KMS-11 (cell line): Measurements from ENCODE around the gene CMIP.

Source experiments
- H2AFZ ChIP-seq: fragments of 200-600 bp; sonication (generic); 2 replicates; pipeline ENCODE4 v1.6.1; 2016; ENCODE audit warnings: antibody characterized with exemption, mixed run types, low read depth
- H3K27ac ChIP-seq: fragments of 200-600 bp; sonication (generic); 2 replicates; pipeline ENCODE4 v1.6.1; 2016; ENCODE audit warnings: mild to moderate bottlenecking, mixed run types
- H3K27me3 ChIP-seq: fragments of 200-600 bp; sonication (generic); 2 replicates; pipeline ENCODE4 v1.6.1; 2017; ENCODE audit warnings: mild to moderate bottlenecking, low read depth, mixed run types, moderate library complexity; ENCODE audit not compliant: insufficient read depth
- H3K36me3 ChIP-seq: fragments of 200-600 bp; sonication (generic); 2 replicates; pipeline ENCODE4 v1.6.1; 2017; ENCODE audit warnings: mild to moderate bottlenecking, mixed run types; ENCODE audit not compliant: insufficient read depth
- H3K4me1 ChIP-seq: fragments of 200-600 bp; sonication (generic); 2 replicates; pipeline ENCODE4 v1.6.1; 2016; ENCODE audit warnings: mild to moderate bottlenecking, low read depth, mixed run types; ENCODE audit not compliant: poor library complexity, severe bottlenecking
- H3K4me2 ChIP-seq: fragments of 200-600 bp; sonication (generic); 2 replicates; pipeline ENCODE4 v1.7.0; 2016; ENCODE audit warnings: mild to moderate bottlenecking, mixed run types
- H3K4me3 ChIP-seq: fragments of 200-600 bp; sonication (generic); IDR thresholded peaks from 2 replicates; pipeline ENCODE4 v1.6.1; 2017; ENCODE audit warnings: low read depth, low read length, mixed read lengths; ENCODE audit not compliant: insufficient read depth
- H3K79me2 ChIP-seq: fragments of 200-600 bp; sonication (generic); 2 replicates; pipeline ENCODE4 v1.6.1; 2016; ENCODE audit warnings: low read depth, mixed run types; ENCODE audit not compliant: insufficient read depth
- H3K9ac ChIP-seq: fragments of 200-600 bp; sonication (generic); 2 replicates; pipeline ENCODE4 v1.6.1; 2016; ENCODE audit warnings: mild to moderate bottlenecking, mixed run types
- H4K20me1 ChIP-seq: fragments of 200-600 bp; sonication (generic); 2 replicates; pipeline ENCODE4 v1.6.1; 2016; ENCODE audit warnings: mild to moderate bottlenecking, mixed run types; ENCODE audit not compliant: insufficient read depth
- TF ChIP-seq, protein P1 (sequence below): fragments of 200-600 bp; sonication (generic); conservative IDR thresholded peaks from 2 replicates; pipeline ENCODE4 v1.6.1; 2017; ENCODE audit warnings: low read depth, mild to moderate bottlenecking, antibody characterized with exemption, low read length, moderate library complexity, mixed read lengths

Gene CMIP

GRCh38 chr16:81550432-81550808 is 105.8 kb downstream of the CMIP start:
- no peak overlapping the region for H3K27ac ChIP-seq
- TF ChIP-seq, protein P1, sequence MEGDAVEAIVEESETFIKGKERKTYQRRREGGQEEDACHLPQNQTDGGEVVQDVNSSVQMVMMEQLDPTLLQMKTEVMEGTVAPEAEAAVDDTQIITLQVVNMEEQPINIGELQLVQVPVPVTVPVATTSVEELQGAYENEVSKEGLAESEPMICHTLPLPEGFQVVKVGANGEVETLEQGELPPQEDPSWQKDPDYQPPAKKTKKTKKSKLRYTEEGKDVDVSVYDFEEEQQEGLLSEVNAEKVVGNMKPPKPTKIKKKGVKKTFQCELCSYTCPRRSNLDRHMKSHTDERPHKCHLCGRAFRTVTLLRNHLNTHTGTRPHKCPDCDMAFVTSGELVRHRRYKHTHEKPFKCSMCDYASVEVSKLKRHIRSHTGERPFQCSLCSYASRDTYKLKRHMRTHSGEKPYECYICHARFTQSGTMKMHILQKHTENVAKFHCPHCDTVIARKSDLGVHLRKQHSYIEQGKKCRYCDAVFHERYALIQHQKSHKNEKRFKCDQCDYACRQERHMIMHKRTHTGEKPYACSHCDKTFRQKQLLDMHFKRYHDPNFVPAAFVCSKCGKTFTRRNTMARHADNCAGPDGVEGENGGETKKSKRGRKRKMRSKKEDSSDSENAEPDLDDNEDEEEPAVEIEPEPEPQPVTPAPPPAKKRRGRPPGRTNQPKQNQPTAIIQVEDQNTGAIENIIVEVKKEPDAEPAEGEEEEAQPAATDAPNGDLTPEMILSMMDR = no peak
- no peak overlapping the region for H3K4me3 ChIP-seq
- H3K9ac ChIP-seq = no peak overlapping the region
- H3K4me2 ChIP-seq = no peak overlapping the region
- no peaks in the 10 kb centered on the region for H3K27me3 ChIP-seq
- no peaks in the 10 kb centered on the region for H3K36me3 ChIP-seq
- H3K4me1 ChIP-seq = peaks cover 11% of the 10 kb centered on the region
- H3K79me2 ChIP-seq = peaks cover 71% of the 10 kb centered on the region; the same call in 1 of the 2 replicates
- 0 out of 2 replicates have a peak, but pooled peaks cover 4% of the 10 kb centered on the region for H4K20me1 ChIP-seq
- H2AFZ ChIP-seq = no peak overlapping the region

GRCh38 chr16:81551151-81551808 is 106.7 kb downstream of the CMIP start:
- Histone ChIP-seq H3K9ac (no peak overlapping the region), H3K4me1 (peaks cover 11% of the 10 kb centered on the region), H3K36me3 (no peaks in the 10 kb centered on the region), H4K20me1 (0 out of 2 replicates have a peak, but pooled peaks cover 4% of the 10 kb centered on the region), H3K79me2 (peaks cover 67% of the 10 kb centered on the region; the same call in 1 of the 2 replicates), H3K27ac (no peak overlapping the region), H3K4me3 (no peak overlapping the region), H3K27me3 (no peaks in the 10 kb centered on the region), H2AFZ (no peak overlapping the region), H3K4me2 (no peak overlapping the region)
- TF ChIP-seq, protein P1 = no peak

DNA sequence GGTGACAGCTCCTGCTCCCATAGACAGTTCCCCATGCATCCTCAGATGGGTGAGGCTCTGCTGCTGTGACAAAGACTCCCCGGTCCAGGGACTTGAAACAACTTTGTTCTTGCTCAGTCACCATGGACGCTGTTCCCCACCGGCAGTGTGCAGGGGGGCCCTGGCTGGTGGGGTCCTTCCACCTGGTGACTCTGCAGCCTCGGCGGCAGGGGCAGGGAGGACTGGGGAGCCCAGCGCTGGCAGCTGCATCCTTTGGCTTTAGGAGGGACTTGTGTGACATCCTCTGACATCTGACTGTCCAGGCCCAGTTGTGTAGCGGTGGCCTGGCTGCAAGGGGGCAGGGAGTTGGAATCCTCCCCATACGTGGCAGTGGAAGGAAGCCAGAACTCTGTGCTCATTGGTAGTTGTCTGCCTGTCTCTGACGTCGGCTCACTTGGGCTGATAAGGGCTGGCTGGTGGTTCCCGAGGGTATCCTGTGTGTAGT is 107.3 kb downstream of the CMIP start:
- no peaks in the 10 kb centered on the region for H3K36me3 ChIP-seq
- H3K27ac ChIP-seq = no peak overlapping the region
- no peak overlapping the region for H3K9ac ChIP-seq
- H3K27me3 ChIP-seq = no peaks in the 10 kb centered on the region
- H3K4me1 ChIP-seq = peaks cover 11% of the 10 kb centered on the region
- H3K4me3 ChIP-seq = no peak overlapping the region
- no peak overlapping the region for H2AFZ ChIP-seq
- H3K4me2 ChIP-seq = no peak overlapping the region
- H4K20me1 ChIP-seq = 0 out of 2 replicates have a peak, but pooled peaks cover 8% of the 10 kb centered on the region
- TF ChIP-seq, protein P1 = no peak
- H3K79me2 ChIP-seq = peaks cover 66% of the 10 kb centered on the region; the same call in 1 of the 2 replicates

- H3K79me2 ChIP-seq = peaks cover 63% of the 10 kb centered on the region; the same call in 1 of the 2 replicates
- no peak overlapping the region for H3K4me2 ChIP-seq
- H3K27ac ChIP-seq = no peak overlapping the region
- 0 out of 2 replicates have a peak, but pooled peaks cover 8% of the 10 kb centered on the region for H4K20me1 ChIP-seq
- H3K9ac ChIP-seq = no peak overlapping the region
- H3K4me3 ChIP-seq = no peak overlapping the region
- no peak overlapping the region for H2AFZ ChIP-seq
- TF ChIP-seq, protein P1 = no peak
- no peaks in the 10 kb centered on the region for H3K36me3 ChIP-seq
- H3K27me3 ChIP-seq = no peaks in the 10 kb centered on the region
- peaks cover 11% of the 10 kb centered on the region for H3K4me1 ChIP-seq
These were observed 108.1 kb downstream of the CMIP start for GRCh38 chr16:81552743-81553079.
